PFSK-1 (cell line): Measurements from ENCODE around the gene LTBP1.

Source experiments
- FOXP2 ChIP-seq: optimal IDR thresholded peaks from 2 replicates; pipeline ENCODE3; 2011; ENCODE audit warnings: borderline replicate concordance, control low read depth, inconsistent platforms; ENCODE audit not compliant: insufficient read depth; ENCODE audit errors: extremely low read length, extremely low read depth
- POLR2AphosphoS5 ChIP-seq: IDR thresholded peaks from 2 replicates; pipeline ENCODE4 v1.6.1; 2012; ENCODE audit warnings: low read depth, mild to moderate bottlenecking, control low read depth, low read length, moderate library complexity
- REST ChIP-seq, 2 experiments: IDR thresholded peaks; 2 replicates each; pipeline versions ENCODE4 v1.6.1 to v1.8.0; 2011 to 2012; ENCODE audit warnings: low read depth in 2 of 2, low read length in 2 of 2, control low read depth in 1 of 2, inconsistent platforms in 1 of 2, mild to moderate bottlenecking in 1 of 2, moderate library complexity in 1 of 2; ENCODE audit not compliant: insufficient read depth in 1 of 2
- SIN3A ChIP-seq: IDR thresholded peaks from 2 replicates; pipeline ENCODE4 v1.6.1; 2012; ENCODE audit warnings: mild to moderate bottlenecking, low read length, moderate library complexity, borderline replicate concordance; ENCODE audit not compliant: insufficient read depth
- TAF1 ChIP-seq: IDR thresholded peaks from 2 replicates; pipeline ENCODE4 v1.6.1; 2012; ENCODE audit warnings: low read length, control low read depth, borderline replicate concordance; ENCODE audit not compliant: insufficient read depth

- no peak for TF ChIP-seq TAF1
- no peak for TF ChIP-seq REST (IDR thresholded peaks at IDR 0.05; ENCODE audit: insufficient read depth in 1 of 2, low read depth in 2 of 2, low read length in 2 of 2)
- TF ChIP-seq SIN3A, result no peak
- TF ChIP-seq POLR2AphosphoS5, result no peak
- no peak for TF ChIP-seq FOXP2
Observed at GRCh38 chr2:32923109-32923508, 23.6 kb upstream of the LTBP1 start.
